H1 (cell line): ENCODE results near the gene CFAP157. TPM values are rescaled to one million over a fixed set of nuclear protein-coding genes. Genes with fewer than 3 reads are reported as not detected.

Experiments
- CTCF ChIA-PET: fragments of 300-600 bp; sonication (Branson Sonifier 250); formaldehyde crosslinking; loops from one replicate; lab custom pipeline; 2021; ENCODE audit not compliant: partially characterized antibody; lab: Charles Lee
- POLR2A ChIA-PET: fragments of 300-600 bp; sonication (Branson Sonifier 250); formaldehyde crosslinking; loops from one replicate; lab custom pipeline; 2021; ENCODE audit warnings: inconsistent platforms; ENCODE audit not compliant: partially characterized antibody; lab: Charles Lee
- DNase-seq, 2 experiments: peaks; one replicate each; pipeline versions ENCODE4 v3.0.0 to v3.0.0-alpha.2; 2010 to 2022; ENCODE audit warnings: low spot score in 2 of 2, low read depth in 1 of 2, mixed read lengths in 1 of 2
- FAIRE-seq: peaks from 2 replicates; lab custom pipeline; 2011; peaks lifted over from hg19 to GRCh38; lab: Jason Lieb, UNC
- H2AFZ ChIP-seq: 2 replicates; pipeline ENCODE4 v1.8.1; 2012; ENCODE audit warnings: low read length, inconsistent platforms
- H2AK5ac ChIP-seq: 2 replicates; pipeline ENCODE4 v1.6.1; 2013; ENCODE audit warnings: low read depth, low read length
- H2BK120ac ChIP-seq: replicated peaks from 2 replicates; pipeline ENCODE3; 2013; ENCODE audit warnings: low read depth, low read length, inconsistent platforms
- H2BK12ac ChIP-seq: 2 replicates; pipeline ENCODE4 v1.6.1; 2013; ENCODE audit warnings: low read depth, low read length
- H2BK15ac ChIP-seq: 2 replicates; pipeline ENCODE4 v1.6.1; 2013; ENCODE audit warnings: low read length
- H2BK20ac ChIP-seq: 2 replicates; pipeline ENCODE4 v1.6.1; 2013; ENCODE audit warnings: low read length
- H2BK5ac ChIP-seq: 2 replicates; pipeline ENCODE4 v1.6.1; 2013; ENCODE audit warnings: low read depth, low read length
- H3K14ac ChIP-seq: 2 replicates; pipeline ENCODE4 v1.6.1; 2013; ENCODE audit warnings: inconsistent platforms; ENCODE audit not compliant: insufficient read length
- H3K18ac ChIP-seq: 2 replicates; pipeline ENCODE4 v1.6.1; 2013; ENCODE audit warnings: low read length; ENCODE audit errors: extremely low read depth
- H3K23ac ChIP-seq: 2 replicates; pipeline ENCODE4 v1.6.1; 2013; ENCODE audit warnings: inconsistent platforms; ENCODE audit not compliant: insufficient read length
- H3K23me2 ChIP-seq: 2 replicates; pipeline ENCODE4 v1.6.1; 2013; ENCODE audit warnings: low read depth, low read length
- H3K27ac ChIP-seq: 2 replicates; pipeline ENCODE4 v1.6.1; 2011; ENCODE audit warnings: low read depth, low read length, inconsistent platforms
- H3K27me3 ChIP-seq, 4 experiments: replicated peaks in 1 of 4; 1 replicate in 1 of 4; 2 replicates in 3 of 4; pipeline versions ENCODE4 v1.6.1 to v1.8.1; 2011 to 2013; ENCODE audit warnings: low read length in 3 of 4, mild to moderate bottlenecking in 3 of 4, inconsistent platforms in 2 of 4, mixed read lengths in 2 of 4, moderate library complexity in 1 of 4; ENCODE audit not compliant: control insufficient read depth in 3 of 4, insufficient read depth in 3 of 4; ENCODE audit errors: extremely low read depth in 1 of 4
- H3K36me3 ChIP-seq, 4 experiments: 2 replicates each; pipeline versions ENCODE4 v1.6.1 to v1.8.1; 2011 to 2013; ENCODE audit warnings: mild to moderate bottlenecking in 4 of 4, low read length in 3 of 4, moderate library complexity in 2 of 4, control low read depth in 1 of 4, inconsistent platforms in 1 of 4; ENCODE audit not compliant: insufficient read depth in 4 of 4, control insufficient read depth in 2 of 4
- H3K4ac ChIP-seq: replicated peaks from 2 replicates; pipeline ENCODE3; 2013; ENCODE audit warnings: low read length, low read depth, mixed read lengths, inconsistent platforms; ENCODE audit not compliant: insufficient read length
- H3K4me1 ChIP-seq, 4 experiments: replicated peaks in 1 of 4; 1 replicate in 1 of 4; 2 replicates in 3 of 4; pipeline versions ENCODE4 v1.6.1 to v1.8.1; 2011 to 2013; ENCODE audit warnings: low read length in 3 of 4, inconsistent platforms in 2 of 4, mixed read lengths in 1 of 4; ENCODE audit not compliant: insufficient read depth in 4 of 4, control insufficient read depth in 3 of 4
- H3K4me2 ChIP-seq, 2 experiments: 2 replicates each; pipeline versions ENCODE4 v1.6.1 to v1.8.1; 2011 to 2013; ENCODE audit warnings: low read depth in 2 of 2, low read length in 2 of 2, control low read depth in 1 of 2, inconsistent platforms in 1 of 2, mild to moderate bottlenecking in 1 of 2; ENCODE audit not compliant: insufficient read depth in 1 of 2
- H3K4me3 ChIP-seq, 4 experiments: fragments of 200-600, 300-600 bp in 1 of 4; sonication (generic), shearing (Covaris generic), sonication (Bioruptor Twin) in 1 of 4; 2 replicates each; pipeline versions ENCODE4 v1.5.1 to v1.8.1; 2011 to 2016; ENCODE audit warnings: low read length in 4 of 4, low read depth in 3 of 4, control low read depth in 2 of 4, inconsistent platforms in 2 of 4, mild to moderate bottlenecking in 2 of 4, mixed read lengths in 1 of 4, moderate library complexity in 1 of 4; ENCODE audit not compliant: insufficient read depth in 2 of 4; ENCODE audit errors: extremely low read depth in 1 of 4
- H3K56ac ChIP-seq: replicated peaks from 2 replicates; pipeline ENCODE3; 2013; ENCODE audit warnings: low read depth, mild to moderate bottlenecking, mixed read lengths, low read length, inconsistent platforms; ENCODE audit not compliant: insufficient read length
- H3K79me1 ChIP-seq: 2 replicates; pipeline ENCODE4 v1.6.1; 2013; ENCODE audit warnings: low read depth, low read length, control low read depth
- H3K79me2 ChIP-seq, 2 experiments: 2 replicates each; pipeline versions ENCODE4 v1.6.1 to v1.8.1; 2012 to 2013; ENCODE audit warnings: low read length in 2 of 2, mild to moderate bottlenecking in 2 of 2, inconsistent platforms in 1 of 2; ENCODE audit not compliant: insufficient read depth in 2 of 2, control insufficient read depth in 1 of 2
- H3K9ac ChIP-seq, 4 experiments: replicated peaks in 1 of 4; 1 replicate in 1 of 4; 2 replicates in 3 of 4; pipeline versions ENCODE4 v1.6.1 to v1.8.1; 2011 to 2013; ENCODE audit warnings: low read depth in 3 of 4, low read length in 3 of 4, control low read depth in 2 of 4, mild to moderate bottlenecking in 2 of 4, moderate library complexity in 2 of 4, inconsistent platforms in 1 of 4; ENCODE audit errors: extremely low read depth in 1 of 4
- H3K9me3 ChIP-seq, 2 experiments: 2 replicates each; pipeline versions ENCODE4 v1.6.1 to v1.8.1; 2012 to 2013; ENCODE audit warnings: mild to moderate bottlenecking in 2 of 2, moderate library complexity in 2 of 2, control low read depth in 1 of 2, inconsistent platforms in 1 of 2, low read depth in 1 of 2, low read length in 1 of 2, mixed read lengths in 1 of 2; ENCODE audit not compliant: insufficient read depth in 2 of 2
- H4K20me1 ChIP-seq, 2 experiments: replicated peaks in 1 of 2; 2 replicates each; pipeline versions ENCODE3 to v1.8.1; 2011 to 2013; ENCODE audit warnings: inconsistent platforms in 2 of 2, low read length in 2 of 2, mild to moderate bottlenecking in 1 of 2; ENCODE audit not compliant: insufficient read depth in 2 of 2, control insufficient read depth in 1 of 2
- H4K5ac ChIP-seq: 2 replicates; pipeline ENCODE4 v1.6.1; 2013; ENCODE audit warnings: low read length, low read depth, mixed read lengths, inconsistent platforms; ENCODE audit not compliant: insufficient read length
- H4K8ac ChIP-seq: 2 replicates; pipeline ENCODE4 v1.8.0; 2013; ENCODE audit warnings: mild to moderate bottlenecking, moderate library complexity, low read length, inconsistent platforms; ENCODE audit not compliant: insufficient read depth; ENCODE audit errors: extremely low read depth
- H4K91ac ChIP-seq: replicated peaks from 2 replicates; pipeline ENCODE3; 2013; ENCODE audit warnings: low read length, mixed read lengths, inconsistent platforms; ENCODE audit not compliant: insufficient read length
- BRCA1 ChIP-seq: IDR thresholded peaks from 2 replicates; pipeline ENCODE4 v1.6.1; 2012; ENCODE audit warnings: low read depth, low read length, improper control_type of control experiment
- KDM1A ChIP-seq: fragments of 200-600, 300-600 bp; sonication (generic); IDR thresholded peaks from 2 replicates; pipeline ENCODE4 v1.7.1; 2016; ENCODE audit warnings: mild to moderate bottlenecking, low read length, borderline replicate concordance
- POLR2A ChIP-seq, 2 experiments: IDR thresholded peaks; 1 replicate in 1 of 2; 2 replicates in 1 of 2; pipeline ENCODE4 v1.6.1; 2011; ENCODE audit warnings: low read depth in 2 of 2, low read length in 2 of 2, mild to moderate bottlenecking in 2 of 2; ENCODE audit errors: control extremely low read depth in 1 of 2
- POLR2AphosphoS5 ChIP-seq: IDR thresholded peaks from 2 replicates; pipeline ENCODE4 v1.6.1; 2011; ENCODE audit warnings: low read depth, low read length
- SIN3A ChIP-seq, 2 experiments: IDR thresholded peaks in 1 of 2; conservative IDR thresholded peaks in 1 of 2; 2 replicates each; pipeline ENCODE4 v1.6.1; 2011 to 2012; ENCODE audit warnings: low read length in 2 of 2, improper control_type of control experiment in 1 of 2, low read depth in 1 of 2, mild to moderate bottlenecking in 1 of 2
- SP4 ChIP-seq: IDR thresholded peaks from 2 replicates; pipeline ENCODE4 v1.6.1; 2012; ENCODE audit warnings: low read length, inconsistent platforms
- SUZ12 ChIP-seq: fragments of 200-600 bp; sonication (generic); IDR thresholded peaks from 2 replicates; pipeline ENCODE4 v1.6.1; 2012; ENCODE audit warnings: mild to moderate bottlenecking, inconsistent platforms, low read length, moderate library complexity, mixed read lengths
- WGBS, 2 experiments: shearing (Covaris generic) in 1 of 2; methylation state at CpG; one replicate each; pipeline versions ENCODE4 v1.1.6 to v1.1.7; 2013 to 2015; ENCODE audit warnings: low lambda C conversion rate in 2 of 2, mixed read lengths in 2 of 2, inconsistent platforms in 1 of 2, low coverage in 1 of 2, missing lambda C conversion rate in 1 of 2; ENCODE audit not compliant: insufficient replicate concordance in 2 of 2, insufficient coverage in 1 of 2, insufficient read length in 1 of 2; ENCODE audit errors: extremely low coverage in 1 of 2, missing lambda C conversion rate in 1 of 2; 5-methylcytosine and 5-hydroxymethylcytosine counted together
- polyA plus RNA-seq, 7 experiments: library from polyadenylated mRNA; depleted of rRNA in 3 of 7; stranded (reverse) in 5 of 7; unstranded in 2 of 7; fragments of >200 nt in 5 of 7; fragments of 200-250 nt in 2 of 7; gene quantifications; 1 replicate in 5 of 7; 2 replicates in 1 of 7; 4 replicates in 1 of 7; pipeline versions ENCODE4 v1.2.1 to v1.2.3, GENCODE V29; 2011 to 2013; ENCODE audit warnings: missing spikeins in 2 of 7, mixed read lengths in 2 of 7
- total RNA-seq: library from RNA; stranded (reverse); fragmentation: NEBNext Ultra II Directional; extraction: Animal tissue kit (Norgen Biotek cat#: 25700); gene quantifications from 2 replicates; pipeline ENCODE4 v1.2.1, GENCODE V29; 2021

CFAP157 gene
- total and polyA plus RNA-seq, 2 of the 8 experiments (the other 6 are each of a cell fraction or from before 2014, with no cell fraction given): not detected

DNA sequence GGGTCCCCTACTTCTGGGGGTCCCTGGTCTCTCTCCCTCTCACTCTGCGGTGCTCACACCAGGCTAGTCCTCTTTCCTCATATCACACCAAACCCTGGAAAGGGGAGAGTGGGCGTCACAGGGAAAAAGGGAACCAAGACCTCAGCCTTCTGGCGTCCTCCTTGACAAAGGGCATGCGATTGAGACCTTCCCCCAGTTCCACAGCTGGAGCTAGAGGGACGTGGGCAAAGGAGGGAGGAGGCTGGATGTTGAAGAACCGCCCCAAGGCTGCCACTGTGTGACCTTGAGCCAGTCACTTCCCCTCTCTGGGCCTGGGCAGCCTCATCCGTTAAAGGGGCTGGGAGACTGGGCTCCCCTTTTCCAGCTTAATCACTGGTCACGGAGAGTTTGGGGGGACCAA lies 46.8 kb downstream of the CFAP157 start:
- Histone ChIP-seq H3K4me2 (peak overlapping the region in 1 of 2 experiments; percentile 98; a peak in 2 of 4 replicates), H3K18ac (no peak overlapping the region), H3K14ac (no peak overlapping the region), H4K20me1 (peaks cover 5 to 21% of the 10 kb centered on the region in 2 experiments), H2BK5ac (no peak overlapping the region), H3K79me1 (no peaks in the 10 kb centered on the region), H3K23me2 (peaks cover 13% of the 10 kb centered on the region; the same call in 1 of the 2 replicates), H3K56ac (no peak overlapping the region), H3K23ac (no peak overlapping the region), H4K5ac (no peak overlapping the region), H3K27me3 (peaks cover 0 to 16% (median 8%) of the 10 kb centered on the region in 4 experiments; a peak in 6 of 7 replicates), H3K9me3 (no peaks in the 10 kb centered on the region), H3K79me2 (no peaks in the 10 kb centered on the region), H4K91ac (no peak overlapping the region), H2BK20ac (no peak overlapping the region), H2BK12ac (0 out of 2 replicates have a peak overlapping the region, but pooled peaks have one; percentile 27), H2BK15ac (no peak overlapping the region), H3K4me1 (peaks cover 0 to 4% (median 1%) of the 10 kb centered on the region in 4 experiments; a peak in 4 of 7 replicates), H2AK5ac (no peak overlapping the region), H3K9ac (no peak overlapping the region), H2BK120ac (no peak overlapping the region), H3K36me3 (no peaks in the 10 kb centered on the region; a peak in 2 of 8 replicates), H2AFZ (no peak overlapping the region), H3K4ac (no peak overlapping the region), H3K27ac (no peak overlapping the region), H3K4me3 (peak overlapping the region in 2 of 4 experiments; percentile 74 to 79; a peak in 1 of 8 replicates), H4K8ac (no peak overlapping the region)
- DNase-seq (no peak), FAIRE-seq (no peak)
- 69% methylated on average over 7 of the region's 8 CpGs; no CpG with 5 or more reads in 1 of the 2 experiments for WGBS, 2 experiments
- TF ChIP-seq KDM1A: no peak
- TF ChIP-seq POLR2AphosphoS5: no peak
- TF ChIP-seq POLR2A (IDR thresholded peaks at IDR 0.05; ENCODE audit: control extremely low read depth in 1 of 2, low read depth in 2 of 2, low read length in 2 of 2): 0 out of 3 replicates have a peak, but pooled peaks of 1 of the 2 experiments have one; percentile 4
- TF ChIP-seq SUZ12: no peak
- no peak for TF ChIP-seq SIN3A (conservative IDR thresholded peaks at IDR 0.05 in 1 of 2, IDR thresholded peaks at IDR 0.05 in 1 of 2; ENCODE audit: low read depth in 1 of 2, low read length in 2 of 2)
- TF ChIP-seq BRCA1: no peak
- no peak for TF ChIP-seq SP4
- ChIA-PET CTCF (interaction anchor here (1.2 to 2.2 kb wide), 4 partner anchors 9 to 35 kb away, joined by 3 to 11 read pairs (median 6); no protein-coding TSS in a partner anchor), POLR2A (interaction anchor here (0.7 to 2.4 kb wide), 6 partner anchors 9 to 50 kb away, joined by 3 to 12 read pairs (median 4); partner anchors contain the start of gene CDK9)
